Posterior vena cava (tissue), 2 donors: ENCODE data around the gene RASSF8. TPM values are rescaled to one million over a fixed set of nuclear protein-coding genes. Genes with fewer than 3 reads are reported as not detected.

Experiments used
- DNase-seq: peaks from one replicate; pipeline ENCODE4 v3.0.0-alpha.2; 2020; ENCODE audit warnings: low spot score
- intact Hi-C, 2 donors: fragments of 100-400 bp; cut with DNase I; formaldehyde crosslinking; loops; one replicate each; pipeline versions ENCODE4 v1.14.1 to v1.14.2; 2022 to 2023
- total RNA-seq, 2 donors: library from RNA; stranded (reverse); fragmentation: NEBNext Ultra II Directional; extraction: Animal tissue kit (Norgen Biotek cat#: 25700); gene quantifications; one replicate each; pipeline ENCODE4 v1.2.1, GENCODE V29; 2021
- donor health status: DM: yes; HTN: yes; CAD: no.
- donor health status: DM: yes; HTN: yes; CAD: no.

Gene RASSF8
- total RNA-seq, 2 donors from 2014 or later = 74.5 to 113 TPM

DNA sequence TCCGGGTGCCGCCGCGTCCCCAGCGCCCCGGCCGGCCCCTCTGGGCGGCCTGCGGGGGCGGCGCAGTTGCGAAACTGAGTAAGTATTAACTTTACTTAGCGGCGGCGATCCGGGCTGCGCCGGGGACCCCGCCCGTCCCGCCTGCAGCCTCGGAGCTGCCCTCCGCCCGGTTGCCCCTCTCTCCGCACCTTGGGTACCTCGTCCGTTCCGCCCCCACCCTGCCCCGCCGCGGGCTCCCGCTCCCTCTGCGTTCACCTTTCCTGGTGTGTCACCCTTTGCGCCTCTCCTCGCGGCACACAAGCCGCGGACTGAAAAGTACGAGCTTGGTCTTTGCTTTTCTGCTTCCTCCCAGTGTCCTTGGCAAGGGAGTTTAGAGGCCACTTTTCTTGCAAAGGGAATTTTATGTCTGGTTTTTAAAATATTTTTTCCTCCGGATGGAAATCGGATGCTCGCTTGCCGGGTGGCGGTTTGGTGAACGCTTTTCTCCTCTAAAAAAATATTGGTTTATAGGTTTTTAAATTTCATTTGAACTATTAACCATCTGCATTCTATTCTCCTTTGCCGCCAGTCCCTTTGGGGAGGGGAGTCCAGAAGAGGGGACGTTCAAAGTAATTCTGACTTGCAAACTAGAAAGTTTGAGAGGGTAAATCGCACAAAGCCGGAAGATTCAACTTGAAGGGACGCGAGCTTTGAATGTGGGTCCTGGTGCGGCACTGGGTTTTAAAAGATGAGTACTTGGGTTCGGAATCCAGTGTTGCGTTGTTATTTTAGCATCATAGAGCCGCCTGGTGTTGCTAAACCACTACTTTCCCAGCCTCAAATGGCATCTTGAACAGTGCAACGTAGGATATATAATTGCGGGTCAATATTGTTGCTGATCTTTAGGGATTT is 834 bp downstream of the RASSF8 start:
- DNase-seq = peak; percentile 89
- intact Hi-C loops = no loop called here

DNA sequence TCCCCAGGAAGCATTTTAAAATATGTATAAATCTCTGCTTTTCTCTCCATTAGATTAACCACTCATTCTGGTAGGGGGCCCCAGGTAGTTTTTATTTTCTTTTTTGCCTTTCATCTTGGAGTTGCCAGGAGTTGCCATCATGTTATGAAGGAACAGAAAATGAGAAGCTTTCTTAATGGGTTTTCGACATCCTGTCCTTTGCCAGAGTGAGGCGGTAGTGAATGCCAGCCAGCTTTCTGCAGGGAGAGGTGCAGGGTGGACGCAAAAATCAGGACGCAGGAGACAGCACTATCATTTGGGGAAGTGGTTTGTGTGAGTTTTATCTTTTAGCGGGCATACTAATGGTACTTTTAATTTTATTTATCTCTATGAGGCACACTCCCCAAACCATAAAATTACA is 1.7 kb downstream of the RASSF8 start:
- DNase-seq = no peak
- intact Hi-C loops = loop anchor here in 1 of 2 donors (10.0 kb wide), 2 partner anchors 65 to 985 kb away; no protein-coding TSS in a partner anchor

- no peak for DNase-seq
- intact Hi-C loops = loop anchor here in 1 of 2 donors (10.0 kb wide), 2 partner anchors 64 to 984 kb away; no protein-coding TSS in a partner anchor
Observed at GRCh38 chr12:25960961-25961360, 2.5 kb downstream of the RASSF8 start.

GRCh38 chr12:25962932-25963525 is 4.5 kb downstream of the RASSF8 start:
- intact Hi-C loops = loop anchor here in 1 of 2 donors (10.0 kb wide), 2 partner anchors 62 to 982 kb away; no protein-coding TSS in a partner anchor
- no peak for DNase-seq

DNA sequence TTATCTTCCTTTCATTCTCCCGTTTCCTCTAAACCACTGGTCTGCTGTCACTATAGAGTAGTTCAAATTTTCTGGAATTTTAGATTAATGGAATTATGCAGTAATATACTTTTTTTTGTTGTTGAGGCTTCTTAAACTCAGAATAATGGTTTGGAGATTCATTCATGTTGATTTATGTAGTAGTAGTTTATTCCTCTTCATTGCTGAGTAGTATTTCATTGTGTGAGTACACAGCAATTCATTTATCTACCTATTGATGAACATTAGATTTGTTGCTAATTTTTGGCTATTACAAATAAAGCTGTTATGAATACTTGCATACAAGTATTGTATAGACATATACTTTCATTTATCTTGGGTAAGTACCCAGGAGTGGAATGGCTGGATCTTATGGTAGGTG is 7.2 kb downstream of the RASSF8 start:
- intact Hi-C loops = loop anchor here in 1 of 2 donors (10.0 kb wide), 2 partner anchors 59 to 979 kb away; no protein-coding TSS in a partner anchor
- DNase-seq = no peak

GRCh38 chr12:25970082-25970481 is 11.6 kb downstream of the RASSF8 start:
- intact Hi-C loops = loop anchor here in 1 of 2 donors (5.0 kb wide), 1 partner anchor 42 kb away; no protein-coding TSS in a partner anchor
- no peak for DNase-seq

GRCh38 chr12:25970916-25971653 is 12.6 kb downstream of the RASSF8 start:
- DNase-seq = no peak
- intact Hi-C loops = loop anchor here in 1 of 2 donors (5.0 kb wide), 1 partner anchor 41 kb away; no protein-coding TSS in a partner anchor

DNA sequence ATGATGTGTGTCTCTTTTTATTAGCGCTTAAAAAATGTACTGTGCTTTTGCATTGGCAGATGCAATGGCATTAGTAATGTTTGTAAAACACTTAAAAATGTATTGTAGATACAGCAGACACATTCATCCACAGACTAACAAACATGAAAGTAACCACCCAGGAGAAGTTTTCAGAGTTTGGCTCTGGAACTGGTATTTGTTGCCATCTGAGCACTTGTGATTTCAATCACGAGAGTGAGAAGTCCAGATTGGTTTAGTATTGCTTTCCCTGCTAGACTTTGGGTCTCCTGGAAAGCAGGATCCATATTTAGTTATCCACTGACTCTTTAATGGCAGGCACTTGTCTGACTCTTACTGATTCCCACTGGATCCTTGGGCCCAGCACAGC is 13.2 kb downstream of the RASSF8 start:
- intact Hi-C loops = loop anchor here in 1 of 2 donors (5.0 kb wide), 1 partner anchor 41 kb away; no protein-coding TSS in a partner anchor
- no peak for DNase-seq

- intact Hi-C loops = loop anchor here in 1 of 2 donors (5.0 kb wide), 1 partner anchor 40 kb away; no protein-coding TSS in a partner anchor
- no peak for DNase-seq
Observed at GRCh38 chr12:25972783-25973182, 14.3 kb downstream of the RASSF8 start.

- intact Hi-C loops = no loop called here
- no peak for DNase-seq
Observed at GRCh38 chr12:25975179-25975578, 16.7 kb downstream of the RASSF8 start.

GRCh38 chr12:25975682-25976081 is 17.2 kb downstream of the RASSF8 start:
- intact Hi-C loops = no loop called here
- DNase-seq = no peak

DNA sequence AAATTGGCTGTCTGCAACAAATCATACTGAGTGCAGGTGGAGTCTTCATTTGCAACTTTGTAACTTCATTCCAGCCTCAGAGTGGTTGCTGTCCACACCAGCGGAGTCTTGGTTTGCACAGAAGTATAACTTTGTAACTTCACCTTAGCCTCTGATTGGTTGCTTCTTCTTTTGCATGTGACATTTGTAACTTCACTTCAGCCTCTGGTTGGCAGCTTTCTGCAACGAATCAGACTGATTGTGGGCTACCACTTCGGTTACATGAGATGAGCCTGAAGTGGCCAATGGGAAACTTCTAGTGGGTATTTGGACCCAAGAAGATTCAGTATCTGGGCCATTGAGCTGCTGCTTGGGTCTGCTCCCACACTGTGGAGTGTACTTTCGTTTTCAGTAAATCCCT is 17.8 kb downstream of the RASSF8 start:
- DNase-seq = no peak
- intact Hi-C loops = no loop called here

- peak; percentile 78 for DNase-seq
Observed at GRCh38 chr12:25977047-25977446, 18.6 kb downstream of the RASSF8 start.

GRCh38 chr12:25979059-25979458 is 20.6 kb downstream of the RASSF8 start:
- intact Hi-C loops = no loop called here
- DNase-seq = no peak

More at GRCh38 chr12:25977047-25977446, 18.6 kb downstream of the RASSF8 start:
- intact Hi-C loops = no loop called here

- intact Hi-C loops = no loop called here
- no peak for DNase-seq
Observed at GRCh38 chr12:25979563-25979962, 21.1 kb downstream of the RASSF8 start.

DNA sequence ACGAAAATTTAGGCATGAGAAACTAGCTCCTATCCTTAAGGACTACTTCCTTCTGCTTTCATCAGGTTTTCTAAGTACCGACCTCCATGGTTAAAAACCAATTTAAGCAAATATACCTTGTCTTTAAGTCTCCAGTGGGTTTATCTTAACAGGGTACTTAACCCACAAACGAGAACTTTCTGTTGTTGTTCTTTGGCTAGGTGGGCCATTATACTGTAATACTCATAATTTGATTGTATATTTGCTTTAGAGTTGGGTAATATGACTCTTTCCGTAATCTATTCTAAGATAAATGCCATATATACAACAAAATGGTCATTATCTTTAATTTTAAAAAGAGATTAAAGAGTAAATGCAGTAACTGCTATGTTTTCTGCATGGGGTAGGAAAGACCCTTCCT is 21.6 kb downstream of the RASSF8 start:
- intact Hi-C loops = no loop called here
- no peak for DNase-seq

GRCh38 chr12:25981597-25981996 is 23.1 kb downstream of the RASSF8 start:
- DNase-seq = no peak
- intact Hi-C loops = no loop called here

DNA sequence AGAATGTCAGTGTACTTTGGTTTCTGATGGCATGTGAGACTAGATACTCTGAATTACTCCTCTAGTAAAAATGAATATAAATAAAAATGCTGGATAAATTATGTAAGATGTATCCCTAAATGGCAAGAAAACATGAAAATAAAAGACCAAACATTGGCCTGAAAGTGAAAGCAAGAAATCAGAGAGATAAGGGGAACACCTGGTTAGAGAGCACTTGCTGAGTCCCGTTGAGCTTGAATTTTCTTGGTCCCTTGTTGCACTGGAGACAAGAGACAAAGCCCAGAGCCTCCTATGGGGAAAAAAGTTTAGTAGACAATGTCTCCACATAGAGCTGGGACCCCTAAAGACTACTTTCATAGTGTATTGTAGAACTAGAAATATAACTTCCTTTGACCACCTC is 23.9 kb downstream of the RASSF8 start:
- DNase-seq = no peak
- intact Hi-C loops = no loop called here

DNA sequence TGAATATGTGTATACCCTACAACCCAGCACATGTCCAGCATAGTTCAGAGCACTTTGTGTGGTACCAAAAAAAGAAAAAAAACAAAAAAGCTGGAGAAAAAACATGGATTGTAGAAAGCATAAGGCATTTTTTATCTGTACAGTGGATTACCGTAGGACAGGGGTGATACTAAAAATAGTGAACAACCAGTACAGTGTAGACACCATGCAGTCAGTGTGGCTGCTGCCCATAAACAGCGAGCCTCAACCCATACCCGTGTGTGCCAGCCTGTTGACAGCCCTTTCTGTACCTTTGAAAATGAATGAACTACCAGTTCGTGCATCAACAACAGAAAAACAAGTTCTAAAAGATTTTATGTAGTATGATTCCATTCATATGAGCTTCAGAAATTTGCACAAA is 25.1 kb downstream of the RASSF8 start:
- intact Hi-C loops = no loop called here
- no peak for DNase-seq
